Measurements from ENCODE around the gene KIRREL3. TPM values are rescaled to one million over a fixed set of nuclear protein-coding genes. Genes with fewer than 3 reads are reported as not detected.

KIRREL3 gene
- total RNA-seq, 1 donor from 2014 or later: not detected

- DNase-seq (ENCODE audit: low read depth) (peak; percentile 10), FAIRE-seq (no peak)
- Histone ChIP-seq H3K4me3 (ENCODE audit: low read depth, low read length) (no peak overlapping the region), H3K36me3 (ENCODE audit: control insufficient read depth, insufficient read depth, low read length) (no peaks in the 10 kb centered on the region), H3K27me3 (ENCODE audit: control insufficient read depth, insufficient read depth, low read length) (no peaks in the 10 kb centered on the region)
- no peak for TF ChIP-seq CTCF (IDR thresholded peaks at IDR 0.05; ENCODE audit: insufficient read depth, low read length, severe bottlenecking)
These were observed 353.6 kb downstream of the KIRREL3 start for GRCh38 chr11:126646701-126647557.

GRCh38 chr11:126645186-126645585 lies 355.4 kb downstream of the KIRREL3 start:
- H3K36me3 ChIP-seq (ENCODE audit: control insufficient read depth, insufficient read depth, low read length): no peaks in the 10 kb centered on the region
- FAIRE-seq (no peak), DNase-seq (ENCODE audit: low read depth) (no peak)
- H3K4me3 ChIP-seq (ENCODE audit: low read depth, low read length): no peak overlapping the region
- TF ChIP-seq CTCF (IDR thresholded peaks at IDR 0.05; ENCODE audit: insufficient read depth, low read length, severe bottlenecking): no peak
- H3K27me3 ChIP-seq (ENCODE audit: control insufficient read depth, insufficient read depth, low read length): no peaks in the 10 kb centered on the region

- Histone ChIP-seq H3K36me3 (ENCODE audit: control insufficient read depth, insufficient read depth, low read length) (no peaks in the 10 kb centered on the region), H3K27me3 (ENCODE audit: control insufficient read depth, insufficient read depth, low read length) (no peaks in the 10 kb centered on the region), H3K4me3 (ENCODE audit: low read depth, low read length) (no peak overlapping the region)
- TF ChIP-seq CTCF (IDR thresholded peaks at IDR 0.05; ENCODE audit: insufficient read depth, low read length, severe bottlenecking): no peak
- peak; percentile 47 for FAIRE-seq
- DNase-seq (ENCODE audit: low read depth): no peak
These were observed 360.4 kb downstream of the KIRREL3 start for GRCh38 chr11:126640186-126640585.

DNA sequence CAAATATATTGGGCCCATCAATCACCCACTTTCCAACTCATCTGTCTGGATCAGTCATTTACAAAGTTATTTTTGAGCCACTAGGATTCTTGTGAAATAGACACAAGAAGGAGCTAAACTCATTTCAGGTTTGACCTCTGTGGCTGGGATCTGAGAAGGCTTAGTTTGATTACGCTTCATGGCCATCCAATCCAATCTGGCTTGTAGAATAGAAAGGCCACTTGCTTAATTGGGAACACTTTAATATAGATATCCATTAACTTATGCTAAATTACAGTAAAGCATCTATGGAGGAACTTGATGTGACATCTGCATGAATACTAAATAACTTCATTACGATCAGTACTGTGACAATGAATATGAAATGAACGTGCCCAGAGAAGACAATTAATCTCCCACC lies 360.9 kb downstream of the KIRREL3 start:
- FAIRE-seq: no peak
- H3K27me3 ChIP-seq (ENCODE audit: control insufficient read depth, insufficient read depth, low read length): no peaks in the 10 kb centered on the region
- no peak for DNase-seq (ENCODE audit: low read depth)
- no peak for TF ChIP-seq CTCF (IDR thresholded peaks at IDR 0.05; ENCODE audit: insufficient read depth, low read length, severe bottlenecking)
- no peak overlapping the region for H3K4me3 ChIP-seq (ENCODE audit: low read depth, low read length)
- H3K36me3 ChIP-seq (ENCODE audit: control insufficient read depth, insufficient read depth, low read length): no peaks in the 10 kb centered on the region

- DNase-seq (ENCODE audit: low read depth) (no peak), FAIRE-seq (no peak)
- H3K4me3 ChIP-seq (ENCODE audit: low read depth, low read length): no peak overlapping the region
- no peak for TF ChIP-seq CTCF (IDR thresholded peaks at IDR 0.05; ENCODE audit: insufficient read depth, low read length, severe bottlenecking)
- H3K36me3 ChIP-seq (ENCODE audit: control insufficient read depth, insufficient read depth, low read length): no peaks in the 10 kb centered on the region
- H3K27me3 ChIP-seq (ENCODE audit: control insufficient read depth, insufficient read depth, low read length): no peaks in the 10 kb centered on the region
These were observed 361.9 kb downstream of the KIRREL3 start for GRCh38 chr11:126638648-126639047.

GRCh38 chr11:126637795-126638175 lies 362.8 kb downstream of the KIRREL3 start:
- Histone ChIP-seq H3K27me3 (ENCODE audit: control insufficient read depth, insufficient read depth, low read length) (no peaks in the 10 kb centered on the region), H3K4me3 (ENCODE audit: low read depth, low read length) (no peak overlapping the region), H3K36me3 (ENCODE audit: control insufficient read depth, insufficient read depth, low read length) (no peaks in the 10 kb centered on the region)
- DNase-seq (ENCODE audit: low read depth) (no peak), FAIRE-seq (no peak)
- TF ChIP-seq CTCF (IDR thresholded peaks at IDR 0.05; ENCODE audit: insufficient read depth, low read length, severe bottlenecking): no peak

Data from bronchial epithelial cell (primary cell).